Esophagus muscularis mucosa (tissue), 3 donors: ENCODE data around the gene KCND3.

ENCODE experiments used
- CTCF ChIP-seq, 3 experiments: fragments of 200-600 bp in 2 of 3; fragments of 450-650 bp in 1 of 3; sonication (generic) in 2 of 3; IDR thresholded peaks; one replicate each; pipeline ENCODE4 v1.5.1; 2017 to 2019; ENCODE audit warnings: antibody characterized with exemption in 3 of 3, mild to moderate bottlenecking in 2 of 3, moderate library complexity in 1 of 3
- POLR2A ChIP-seq: fragments of 450-650 bp; IDR thresholded peaks from one replicate; pipeline ENCODE4 v1.6.1; 2017; ENCODE audit warnings: antibody characterized with exemption, moderate library complexity, mild to moderate bottlenecking, low read depth

- TF ChIP-seq CTCF (IDR thresholded peaks at IDR 0.05): no peak
- TF ChIP-seq POLR2A: no peak
Measured at GRCh38 chr1:111992476-111992875, 3.0 kb upstream of the KCND3 start.
